HG03097 (cell line): ENCODE results near the gene ZFHX3.

Source experiments
- ATAC-seq: cut with Tn5 transposase; IDR thresholded peaks from one replicate; pipeline ENCODE4 v1.9.1; 2021; ENCODE audit not compliant: unreplicated experiment, low FRiP score

Gene ZFHX3

GRCh38 chr16:72958522-72959076, 89.3 kb downstream of the ZFHX3 start:
- no peak for ATAC-seq

GRCh38 chr16:72957303-72958277, 90.3 kb downstream of the ZFHX3 start:
- no peak for ATAC-seq

GRCh38 chr16:72956124-72957064, 91.5 kb downstream of the ZFHX3 start:
- no peak for ATAC-seq

- no peak for ATAC-seq
Observed at GRCh38 chr16:72952811-72953271, 95.1 kb downstream of the ZFHX3 start.

- no peak for ATAC-seq
Observed at GRCh38 chr16:72952404-72952803, 95.5 kb downstream of the ZFHX3 start.

- no peak for ATAC-seq
Observed at GRCh38 chr16:72951916-72952315, 96.0 kb downstream of the ZFHX3 start.

GRCh38 chr16:72950669-72951068, 97.3 kb downstream of the ZFHX3 start:
- ATAC-seq = no peak

GRCh38 chr16:72948238-72948829, 99.6 kb downstream of the ZFHX3 start:
- no peak for ATAC-seq

- ATAC-seq = no peak
Observed at GRCh38 chr16:72947379-72948237, 100.3 kb downstream of the ZFHX3 start.

GRCh38 chr16:72946474-72947194, 101.3 kb downstream of the ZFHX3 start:
- ATAC-seq = no peak

GRCh38 chr16:72946063-72946462, 101.9 kb downstream of the ZFHX3 start:
- no peak for ATAC-seq

GRCh38 chr16:72945611-72946010, 102.3 kb downstream of the ZFHX3 start:
- ATAC-seq = no peak

GRCh38 chr16:72944757-72945485, 103.0 kb downstream of the ZFHX3 start:
- no peak for ATAC-seq

- ATAC-seq = no peak
Observed at GRCh38 chr16:72942021-72942420, 105.9 kb downstream of the ZFHX3 start.

- ATAC-seq = no peak
Observed at GRCh38 chr16:72940886-72941285, 107.0 kb downstream of the ZFHX3 start.

- no peak for ATAC-seq
Observed at GRCh38 chr16:72939247-72939646, 108.7 kb downstream of the ZFHX3 start.

- no peak for ATAC-seq
Observed at GRCh38 chr16:72938795-72939164, 109.1 kb downstream of the ZFHX3 start.
